HG02610 (cell line): ENCODE results near the gene NIPBL.

Experiments used
- ATAC-seq: cut with Tn5 transposase; IDR thresholded peaks from one replicate; pipeline ENCODE4 v1.9.1; 2021; ENCODE audit warnings: mild to moderate bottlenecking, moderate library complexity; ENCODE audit not compliant: unreplicated experiment

Gene NIPBL

GRCh38 chr5:37014321-37014720, 137.8 kb downstream of the NIPBL start:
- ATAC-seq, result no peak

- ATAC-seq, result no peak
Measured at GRCh38 chr5:37015795-37016666, 139.5 kb downstream of the NIPBL start.

- ATAC-seq, result no peak
Measured at GRCh38 chr5:37028910-37029309, 152.3 kb downstream of the NIPBL start.

GRCh38 chr5:37029436-37029835, 152.9 kb downstream of the NIPBL start:
- no peak for ATAC-seq

- no peak for ATAC-seq
Measured at GRCh38 chr5:37034955-37035354, 158.4 kb downstream of the NIPBL start.

- no peak for ATAC-seq
Measured at GRCh38 chr5:37037840-37038239, 161.3 kb downstream of the NIPBL start.

- ATAC-seq, result no peak
Measured at GRCh38 chr5:37039824-37040223, 163.3 kb downstream of the NIPBL start.

- no peak for ATAC-seq
Measured at GRCh38 chr5:37043693-37044092, 167.1 kb downstream of the NIPBL start.

- no peak for ATAC-seq
Measured at GRCh38 chr5:37044120-37044519, 167.6 kb downstream of the NIPBL start.

- no peak for ATAC-seq
Measured at GRCh38 chr5:37045703-37046102, 169.1 kb downstream of the NIPBL start.

GRCh38 chr5:37047947-37048346, 171.4 kb downstream of the NIPBL start:
- ATAC-seq, result no peak

GRCh38 chr5:37054391-37054790, 177.8 kb downstream of the NIPBL start:
- no peak for ATAC-seq

- no peak for ATAC-seq
Measured at GRCh38 chr5:37055383-37055990, 178.9 kb downstream of the NIPBL start.

GRCh38 chr5:37056762-37057161, 180.2 kb downstream of the NIPBL start:
- ATAC-seq, result no peak

GRCh38 chr5:37060030-37060429, 183.5 kb downstream of the NIPBL start:
- ATAC-seq, result no peak

GRCh38 chr5:37063739-37064138, 187.2 kb downstream of the NIPBL start:
- no peak for ATAC-seq

GRCh38 chr5:37064442-37064841, 187.9 kb downstream of the NIPBL start:
- ATAC-seq, result no peak

- no peak for ATAC-seq
Measured at GRCh38 chr5:37071487-37071886, 194.9 kb downstream of the NIPBL start.

- ATAC-seq, result no peak
Measured at GRCh38 chr5:37071901-37072581, 195.5 kb downstream of the NIPBL start.

GRCh38 chr5:37075399-37075950, 198.9 kb downstream of the NIPBL start:
- no peak for ATAC-seq

- ATAC-seq, result no peak
Measured at GRCh38 chr5:37077146-37077545, 200.6 kb downstream of the NIPBL start.

GRCh38 chr5:37080697-37081096, 204.1 kb downstream of the NIPBL start:
- ATAC-seq, result no peak
